Activated CD4-positive, alpha-beta T cell treated with anti-CD3 and anti-CD28 coated beads, Interleukin-2, amount 50 U/mL, for 4 hours (primary cell): ENCODE measurements around the gene KIT.
"Not testable (repeated sequence)": the region's sequence is repeated elsewhere in the genome, so short reads cannot be mapped to it uniquely, and the experiment has no call there.

Experiments used
- DNase-seq, 2 experiments: peaks; one replicate each; pipeline ENCODE4 v3.0.0-alpha.2; 2020

Gene KIT

DNA sequence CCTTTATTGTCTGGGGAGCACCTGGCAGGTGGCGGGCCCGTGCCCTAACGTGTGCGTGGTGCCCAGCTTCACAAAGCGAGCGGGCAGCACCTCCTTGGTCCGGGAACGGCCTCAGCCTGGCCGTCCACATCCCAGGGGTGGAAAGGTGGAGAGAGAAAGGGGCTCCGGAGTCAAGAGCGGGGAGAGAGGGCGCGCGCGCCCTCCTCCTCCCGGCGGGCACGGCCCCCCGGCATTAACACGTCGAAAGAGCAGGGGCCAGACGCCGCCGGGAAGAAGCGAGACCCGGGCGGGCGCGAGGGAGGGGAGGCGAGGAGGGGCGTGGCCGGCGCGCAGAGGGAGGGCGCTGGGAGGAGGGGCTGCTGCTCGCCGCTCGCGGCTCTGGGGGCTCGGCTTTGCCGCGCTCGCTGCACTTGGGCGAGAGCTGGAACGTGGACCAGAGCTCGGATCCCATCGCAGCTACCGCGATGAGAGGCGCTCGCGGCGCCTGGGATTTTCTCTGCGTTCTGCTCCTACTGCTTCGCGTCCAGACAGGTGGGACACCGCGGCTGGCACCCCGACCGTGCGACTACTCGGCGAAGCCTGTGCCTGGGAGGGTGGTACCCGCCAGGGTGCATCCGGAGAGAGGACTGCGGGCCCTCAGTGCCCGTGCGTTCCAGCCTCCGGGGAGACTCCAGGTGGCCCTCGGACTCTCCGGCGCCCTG is at the start of gene KIT:
Gene KIT (plus strand): TSS at position 407 of the 701 bp plus-strand sequence. CDS start 58 bp downstream, at position 465.
- peak in 1 of 2 experiments; percentile 12 for DNase-seq

DNA sequence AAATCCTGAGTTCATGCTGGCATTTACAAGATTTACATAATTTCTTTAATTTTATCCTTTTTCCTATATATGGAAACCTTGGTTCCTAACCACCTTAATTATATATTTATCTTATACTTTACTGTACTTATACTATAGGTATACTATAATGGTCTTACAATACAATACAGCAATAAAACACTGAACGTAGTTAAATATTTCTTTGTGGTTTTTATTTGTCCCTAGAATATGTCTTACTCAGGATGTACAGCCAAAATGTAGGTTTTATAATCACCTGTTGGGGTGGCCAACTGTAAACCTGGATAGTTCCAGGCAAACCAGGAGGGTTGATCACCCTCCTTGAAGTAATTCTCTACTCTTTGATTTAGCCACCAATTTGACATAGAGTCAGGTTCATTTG is 48.4 kb upstream of the KIT start:
- no peak for DNase-seq

DNA sequence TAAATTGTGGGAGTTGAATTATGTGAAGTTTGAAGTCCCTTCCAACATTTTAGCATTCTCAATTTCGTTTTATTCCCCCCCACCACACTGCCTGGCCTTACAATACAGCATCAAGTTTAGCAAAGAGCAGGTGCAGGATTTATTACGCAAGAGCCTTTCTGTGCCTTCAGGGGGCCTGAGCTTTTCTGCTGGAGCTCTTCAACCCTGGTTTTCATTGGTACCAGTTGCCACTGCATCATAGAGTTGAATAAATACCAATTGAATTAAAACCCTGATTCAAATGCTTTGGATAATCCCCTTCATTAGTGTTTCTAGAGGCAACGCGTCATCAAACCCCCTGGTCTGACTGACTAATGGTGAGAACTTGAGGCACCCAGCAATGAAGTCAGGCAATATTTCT is 43.6 kb upstream of the KIT start:
- DNase-seq, result no peak

DNA sequence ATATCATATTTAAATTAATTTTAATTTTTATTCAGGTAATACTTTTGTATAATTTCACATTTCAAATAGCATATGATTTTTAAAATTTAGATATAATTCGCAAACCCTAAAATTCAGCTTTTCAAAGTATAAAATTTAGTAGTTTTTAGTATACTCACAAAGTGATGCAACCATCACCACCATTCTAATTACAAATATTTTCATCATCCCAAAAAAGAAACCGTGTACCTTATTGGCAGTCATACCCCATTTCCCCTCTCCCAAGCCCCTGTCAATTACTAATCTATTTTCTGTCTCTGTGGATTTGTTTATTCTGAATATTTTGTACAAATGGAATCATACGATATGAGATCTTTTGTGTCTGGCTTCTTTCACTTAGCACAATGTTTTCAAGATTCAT is 37.0 kb upstream of the KIT start:
- DNase-seq, result no peak

DNA sequence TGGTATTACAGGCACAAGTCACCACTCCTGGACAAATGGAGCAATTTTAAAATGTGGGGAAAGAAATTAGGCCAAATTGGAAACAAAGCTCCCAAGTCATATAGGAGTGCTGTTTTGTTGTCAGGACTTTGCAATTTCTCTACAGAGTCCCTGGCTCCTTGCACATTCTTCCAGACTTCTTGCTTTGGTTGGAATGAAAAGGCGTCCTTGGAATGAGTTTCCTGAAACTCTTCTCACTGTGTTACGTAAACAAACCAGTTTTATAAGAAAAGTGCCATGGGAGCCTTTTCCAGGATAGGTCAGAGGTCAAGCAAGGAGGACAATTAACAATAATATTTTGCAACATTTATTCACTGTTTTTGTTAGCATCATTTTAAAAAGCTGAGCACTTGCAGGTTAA is 32.4 kb upstream of the KIT start:
- DNase-seq, result no peak

DNA sequence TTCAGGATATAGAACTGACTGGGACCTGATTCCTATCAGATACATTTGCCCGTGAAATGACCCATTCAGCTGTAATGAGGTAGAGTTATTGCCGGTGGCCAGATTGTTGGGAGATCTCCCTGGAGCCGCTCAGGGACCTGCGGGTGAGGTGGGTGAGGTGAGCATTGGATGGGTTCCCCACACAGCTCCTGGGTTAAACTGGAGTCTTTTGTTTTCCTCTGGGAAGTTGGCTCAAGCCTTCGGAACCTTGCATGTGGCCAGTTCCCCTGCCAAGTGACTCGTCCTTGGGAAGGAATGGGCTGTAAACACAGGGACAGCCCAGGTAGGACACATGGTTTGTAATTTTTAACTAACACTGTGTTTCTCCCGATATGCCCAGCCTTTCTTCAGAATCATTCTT is 31.6 kb upstream of the KIT start:
- no peak for DNase-seq

DNA sequence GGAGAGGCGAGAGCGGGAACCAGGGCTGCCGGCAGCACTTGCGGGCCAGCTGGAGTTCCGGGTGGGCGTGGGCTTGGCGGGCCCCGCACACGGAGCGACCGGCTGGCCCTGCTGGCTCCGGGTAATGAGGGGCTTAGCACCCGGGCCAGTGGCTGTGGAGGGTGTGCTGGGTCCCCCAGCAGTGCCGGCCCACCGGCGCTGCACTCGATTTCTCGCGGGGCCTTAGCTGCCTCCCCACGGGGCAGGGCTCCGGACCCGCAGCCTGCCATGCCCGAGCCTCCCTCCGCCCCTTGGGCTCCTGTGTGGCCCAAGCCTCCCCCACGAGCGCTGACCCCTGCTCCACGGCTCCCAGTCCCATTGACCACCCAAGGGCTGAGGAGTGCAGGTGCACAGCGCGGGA is 25.2 kb upstream of the KIT start:
- DNase-seq, result no peak

DNA sequence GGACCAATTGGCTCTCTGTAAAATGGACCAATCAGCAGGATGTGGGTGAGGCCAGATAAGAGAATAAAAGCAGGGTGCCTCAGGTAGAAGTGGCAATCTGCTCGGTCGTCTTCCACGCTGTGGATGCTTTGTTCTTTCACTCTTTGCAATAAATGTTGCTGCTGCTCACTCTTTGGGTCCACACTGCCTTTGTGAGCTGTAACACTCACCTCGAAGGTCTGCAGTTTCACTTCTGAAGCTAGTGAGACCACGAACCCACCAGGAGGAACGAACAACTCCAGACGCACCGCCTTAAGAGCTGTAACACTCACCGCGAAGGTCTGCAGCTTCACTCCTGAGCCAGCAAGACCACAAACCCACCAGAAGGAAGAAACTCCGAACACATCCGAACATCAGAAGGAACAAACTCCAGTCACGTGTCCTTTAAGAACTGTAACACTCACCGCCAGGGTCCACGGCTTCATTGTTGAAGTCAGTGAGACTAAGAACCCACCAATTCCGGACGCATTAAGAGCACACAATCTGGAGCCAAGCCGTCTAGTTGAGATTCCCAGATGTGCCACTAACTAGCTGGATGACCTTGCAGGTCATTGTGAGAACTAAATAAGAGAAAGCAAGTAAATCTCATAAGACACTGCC is 24.5 kb upstream of the KIT start:
- not testable (repeated sequence) for DNase-seq

DNA sequence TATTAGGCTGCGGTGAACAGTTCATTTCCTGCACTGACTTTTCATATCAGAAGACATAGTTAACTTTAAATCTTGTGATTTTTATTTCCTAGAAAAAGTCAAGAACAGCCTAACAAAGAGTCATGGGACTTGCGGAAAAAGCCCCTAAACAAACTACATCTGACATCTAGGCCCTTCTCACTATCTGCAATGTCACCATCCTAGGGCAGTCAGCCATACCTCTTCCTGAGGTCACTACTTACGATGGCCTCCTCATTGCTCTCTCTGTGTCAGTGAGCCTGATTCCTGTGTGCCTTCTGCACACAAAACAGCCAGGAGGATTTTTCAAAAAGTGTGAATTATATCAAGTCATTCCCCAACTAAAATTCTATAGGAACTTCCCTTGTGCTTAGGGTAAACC is 22.4 kb upstream of the KIT start:
- no peak for DNase-seq

DNA sequence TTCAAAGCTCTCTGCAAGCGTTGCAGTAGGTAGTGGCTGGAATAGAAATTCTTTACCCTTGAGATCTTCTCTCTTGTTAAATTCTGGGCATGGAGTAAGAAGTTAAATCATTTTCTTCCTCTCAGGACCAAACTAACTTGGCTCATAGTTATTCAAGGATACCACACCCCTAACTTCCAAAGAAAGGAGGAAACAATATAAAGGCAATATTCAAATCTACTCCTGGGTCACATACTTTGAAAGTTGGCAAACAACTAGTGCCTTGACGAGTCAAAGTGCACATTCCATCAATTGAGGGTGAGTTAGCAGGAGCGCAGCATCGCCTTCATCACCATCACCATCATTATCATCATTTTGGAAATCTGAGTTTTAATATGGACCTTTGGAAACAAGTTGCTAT is 20.4 kb upstream of the KIT start:
- DNase-seq, result no peak

DNA sequence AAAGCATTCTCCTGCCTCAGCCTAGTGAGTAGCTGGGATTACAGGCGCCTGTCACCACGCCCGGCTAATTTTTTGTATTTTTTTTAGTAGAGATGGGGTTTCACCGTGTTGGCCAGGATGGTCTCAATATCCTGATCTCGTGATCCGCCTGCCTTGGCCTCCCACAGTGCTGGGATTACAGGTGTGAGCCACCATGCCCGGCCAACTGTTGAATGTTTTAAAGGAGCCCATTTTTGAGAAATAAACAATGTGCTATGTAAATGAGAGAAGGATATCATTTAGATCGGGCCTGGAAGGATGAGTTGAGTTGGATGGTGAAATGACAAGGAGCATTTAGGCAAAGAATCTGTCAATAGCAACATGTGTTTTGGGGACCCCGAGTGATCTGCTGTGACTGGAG is 16.7 kb upstream of the KIT start:
- not testable (repeated sequence) for DNase-seq

DNA sequence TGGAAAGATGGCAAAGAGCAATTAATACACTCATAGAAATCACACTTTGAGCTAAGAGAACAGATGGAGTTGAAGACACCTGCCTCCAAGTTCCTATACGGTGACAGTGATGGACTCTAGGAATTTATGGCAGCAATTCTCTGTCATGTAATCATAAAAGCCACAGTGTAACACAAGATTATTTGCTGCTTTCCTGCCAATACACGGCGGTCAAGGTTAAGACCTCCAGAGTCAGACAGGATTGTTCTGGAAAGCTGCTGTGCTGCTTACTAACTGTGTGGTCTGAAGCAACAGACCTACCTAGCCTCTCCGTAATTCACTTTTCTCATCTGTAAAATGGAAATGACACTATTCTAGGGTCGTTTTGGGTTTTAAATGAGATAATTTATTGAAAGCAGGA is 14.6 kb upstream of the KIT start:
- no peak for DNase-seq

DNA sequence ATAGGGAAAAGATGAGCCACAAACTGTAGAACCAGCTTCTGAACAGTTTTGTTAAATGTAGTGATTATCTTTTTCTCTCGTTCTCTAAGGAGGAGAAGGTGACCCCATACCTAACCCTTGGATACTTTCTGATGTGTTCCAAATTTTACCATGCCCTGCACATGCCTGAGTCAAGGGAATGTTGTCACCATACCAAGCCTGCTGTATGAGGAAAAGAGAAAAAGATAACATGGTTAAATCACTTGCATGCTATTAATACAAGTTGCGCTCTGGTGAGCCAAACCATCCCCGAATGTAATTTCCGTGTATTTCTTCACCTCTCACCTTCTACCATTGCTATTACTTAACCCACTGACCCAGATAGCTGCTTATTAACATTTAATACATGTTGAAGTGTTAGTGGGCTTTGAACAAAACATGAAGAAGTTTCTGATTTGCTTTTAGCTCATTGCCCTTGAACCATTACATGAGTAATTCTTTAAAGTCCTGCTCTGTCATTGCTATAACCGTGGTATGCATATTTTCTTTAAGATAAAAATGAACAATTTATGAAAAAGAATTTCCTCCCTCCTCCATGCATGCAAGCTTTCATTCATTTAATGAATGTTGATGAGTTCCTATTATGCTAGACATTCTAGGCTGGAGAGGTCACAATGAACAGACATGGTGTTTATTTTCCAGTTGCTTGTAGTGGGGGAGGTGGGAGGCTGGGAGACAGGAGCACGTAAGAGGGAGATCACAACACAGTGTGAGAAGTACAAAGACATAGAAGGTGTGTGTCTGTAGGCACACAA is 13.6 kb upstream of the KIT start:
- DNase-seq, result no peak

DNA sequence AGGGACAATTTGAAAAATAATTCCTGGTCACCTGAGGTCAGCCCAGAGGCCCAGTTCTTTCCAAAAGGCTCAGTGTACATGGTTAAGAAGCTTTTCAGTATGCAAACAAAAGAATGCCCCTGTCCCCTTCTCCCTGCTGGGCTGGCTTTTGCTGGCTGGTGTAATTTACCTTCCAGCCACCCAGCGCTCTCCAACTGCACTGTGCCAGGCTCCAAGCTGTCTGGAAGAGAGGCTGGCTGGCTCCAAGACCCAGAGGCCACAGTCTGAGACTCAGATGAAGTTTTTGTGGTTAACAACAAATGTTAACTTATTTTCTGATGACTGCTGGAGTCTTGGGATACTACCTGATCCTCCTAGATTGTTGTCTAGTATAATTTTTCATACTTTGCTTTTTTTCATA is 11.9 kb upstream of the KIT start:
- no peak for DNase-seq

DNA sequence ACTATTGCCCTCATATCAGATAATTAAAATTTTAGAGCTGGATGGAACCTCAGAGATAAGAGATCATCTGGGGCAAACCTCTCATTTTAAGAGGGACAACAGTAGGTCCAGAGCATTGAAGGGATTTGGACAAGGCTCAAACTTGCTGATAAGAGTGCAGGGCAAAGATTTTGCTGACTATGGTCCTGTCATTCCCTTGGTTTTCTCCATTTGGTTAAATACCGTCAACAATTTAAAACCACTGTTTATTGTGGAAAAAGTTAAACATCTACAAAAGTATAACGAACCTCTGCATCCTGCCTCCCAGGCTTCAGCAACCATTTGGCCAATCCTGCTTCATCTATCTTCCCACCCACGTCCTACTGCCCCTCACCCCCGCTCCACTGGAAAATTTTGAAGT is 10.7 kb upstream of the KIT start:
- DNase-seq, result no peak

DNA sequence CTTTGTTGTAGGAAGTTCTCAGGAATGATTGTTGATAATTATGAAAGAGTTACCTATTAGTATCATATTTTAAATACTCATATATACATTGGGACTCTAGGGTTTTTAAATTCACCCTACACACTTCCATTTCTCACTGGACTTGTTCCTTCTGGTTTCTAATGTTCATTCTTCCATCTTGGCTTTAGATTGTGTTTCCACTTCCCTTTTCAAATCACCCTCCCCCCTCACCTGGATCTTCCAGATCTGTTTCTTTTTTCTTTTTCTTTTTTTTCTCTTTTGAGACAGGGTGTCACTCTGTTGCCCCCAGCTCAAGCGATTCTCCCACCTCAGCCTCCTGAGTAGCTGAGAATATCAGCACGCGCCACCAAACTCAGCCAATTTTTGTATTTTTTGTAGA is 6.7 kb upstream of the KIT start:
- no peak for DNase-seq

DNA sequence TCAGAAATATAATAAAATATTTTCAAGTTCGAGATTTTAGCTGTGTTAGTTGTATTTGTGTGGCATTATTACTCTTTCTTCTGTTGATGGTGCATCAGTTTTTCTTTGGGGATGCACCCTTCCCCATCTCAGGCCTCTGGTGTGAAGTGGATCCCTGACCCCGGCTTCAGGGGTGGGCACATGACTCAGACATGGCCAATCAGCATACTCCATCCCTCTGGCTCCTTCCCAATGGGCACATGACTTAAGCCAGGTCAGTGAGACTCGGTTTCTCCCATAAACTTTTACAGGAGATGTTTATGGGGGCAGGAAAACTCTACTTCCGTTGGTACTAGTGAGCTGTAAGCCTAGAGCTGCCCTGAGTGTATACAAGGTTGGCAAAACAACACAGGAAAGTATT is 3.0 kb upstream of the KIT start:
- DNase-seq, result no peak

DNA sequence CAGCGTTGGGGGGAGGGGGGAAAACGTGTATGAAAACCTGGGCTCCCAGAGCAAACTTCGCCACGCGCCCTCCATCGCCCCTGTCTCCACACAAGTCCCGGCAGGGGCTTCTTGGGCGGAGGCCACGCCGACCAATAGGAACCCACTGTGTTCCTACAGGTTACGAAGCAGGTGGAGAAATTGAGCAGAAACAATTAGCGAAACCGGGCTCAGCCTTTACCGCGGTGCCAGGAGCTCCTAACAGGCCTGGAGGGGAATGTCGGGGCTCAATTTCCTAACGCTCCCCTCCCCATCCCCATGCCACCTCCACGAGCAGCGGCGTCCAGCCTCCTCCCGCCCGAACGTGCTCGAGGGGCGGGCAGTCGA is 589 bp upstream of the KIT start:
- no peak for DNase-seq

DNA sequence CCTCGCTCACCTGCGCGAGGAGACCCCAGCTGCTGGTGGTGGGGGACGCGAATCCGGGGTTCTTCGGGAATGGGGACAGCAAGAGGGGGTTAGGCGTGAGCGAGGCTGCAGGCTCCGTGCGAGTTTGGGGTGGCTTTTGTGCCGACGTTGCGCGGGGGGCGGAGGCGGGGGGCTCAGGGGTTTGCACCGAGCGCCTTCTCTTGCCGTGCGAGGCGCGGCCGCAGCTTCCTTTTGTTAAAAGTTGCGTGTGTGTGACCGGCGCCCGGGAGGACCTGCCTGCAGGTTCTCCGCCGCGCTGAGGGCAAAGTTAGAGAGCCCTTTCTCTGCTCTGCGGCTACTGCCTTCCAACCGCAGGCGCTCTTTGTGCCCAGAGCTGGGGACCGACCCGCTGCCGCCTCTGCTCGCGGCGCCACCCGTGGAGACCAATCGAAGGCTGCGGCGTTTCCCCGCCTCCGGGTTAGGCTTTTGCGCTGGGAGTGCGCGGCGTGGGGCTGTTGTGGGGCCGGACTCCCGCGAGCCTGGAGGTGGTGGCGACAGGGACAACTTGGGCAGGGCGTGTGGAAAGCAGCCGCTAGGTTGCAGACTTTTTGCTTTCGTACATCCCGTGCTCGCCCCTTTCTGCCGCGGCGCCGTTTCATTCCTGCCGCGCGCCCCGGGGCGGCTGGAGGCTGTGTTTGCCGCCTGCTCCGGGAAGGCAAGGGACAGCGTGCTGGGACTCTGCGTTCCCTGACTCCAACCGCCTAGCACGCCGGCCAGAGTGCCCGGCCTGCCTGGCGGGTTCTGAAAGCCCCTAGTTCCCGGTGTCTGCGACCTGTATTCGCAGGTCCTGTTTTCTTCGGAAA is 716 bp downstream of the KIT start:
- DNase-seq, result no peak

DNA sequence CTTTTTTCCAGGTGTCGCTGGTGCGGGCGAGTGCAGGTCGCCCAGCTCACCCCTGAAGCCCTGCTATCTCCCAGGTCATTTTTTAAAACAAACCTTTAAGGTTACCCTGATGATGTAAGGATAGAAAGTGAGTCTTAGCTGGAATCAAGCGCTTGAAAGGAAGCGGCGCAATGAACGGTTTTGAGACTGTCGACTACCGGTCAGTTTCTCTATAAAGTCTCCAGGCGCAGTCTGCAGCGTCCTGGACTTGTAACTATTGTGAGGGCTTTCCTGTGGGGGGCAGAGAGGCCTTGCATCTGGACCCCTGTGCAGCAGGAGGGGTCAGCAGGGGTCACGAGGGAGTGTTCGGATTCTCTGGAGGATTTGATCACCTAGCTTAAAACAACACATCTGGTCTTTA is 1.6 kb downstream of the KIT start:
- no peak for DNase-seq

DNA sequence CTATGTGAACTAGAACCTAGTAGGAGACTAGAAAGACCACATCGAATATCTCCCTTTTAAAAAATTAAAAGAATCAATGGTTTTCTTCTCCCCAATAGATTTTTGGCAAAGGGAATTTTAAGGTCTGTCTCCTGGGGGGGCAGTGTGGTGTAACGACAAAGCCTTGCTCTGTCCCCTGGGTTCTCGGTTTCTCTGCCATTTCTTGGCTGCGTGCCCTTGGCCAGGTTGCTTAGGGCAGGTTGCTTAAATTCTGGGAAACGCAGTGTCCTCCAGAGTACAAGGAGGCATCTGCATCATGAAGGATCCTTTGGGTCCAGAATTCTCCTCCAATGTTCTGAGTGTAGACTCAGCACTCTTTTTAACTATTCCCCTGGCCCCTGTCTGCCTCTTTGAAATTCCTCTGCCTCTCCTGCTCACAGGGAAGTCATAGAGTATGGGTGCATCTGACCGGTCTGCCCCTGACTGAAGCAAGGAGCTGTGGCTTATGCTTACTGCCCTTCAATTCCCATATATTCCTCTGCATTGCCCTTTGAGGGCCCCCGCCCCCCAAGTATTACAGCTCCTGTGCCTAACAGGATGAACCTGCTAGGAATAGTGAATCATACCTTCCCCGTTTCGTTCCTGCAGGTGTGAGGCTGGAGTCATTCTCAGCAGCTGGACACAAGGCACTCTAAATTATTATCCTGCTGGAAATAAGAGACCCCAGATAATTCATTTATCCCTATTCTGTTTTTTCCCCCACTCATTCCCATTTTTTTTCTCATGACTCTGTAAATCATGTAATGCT is 2.2 kb downstream of the KIT start:
- no peak for DNase-seq

DNA sequence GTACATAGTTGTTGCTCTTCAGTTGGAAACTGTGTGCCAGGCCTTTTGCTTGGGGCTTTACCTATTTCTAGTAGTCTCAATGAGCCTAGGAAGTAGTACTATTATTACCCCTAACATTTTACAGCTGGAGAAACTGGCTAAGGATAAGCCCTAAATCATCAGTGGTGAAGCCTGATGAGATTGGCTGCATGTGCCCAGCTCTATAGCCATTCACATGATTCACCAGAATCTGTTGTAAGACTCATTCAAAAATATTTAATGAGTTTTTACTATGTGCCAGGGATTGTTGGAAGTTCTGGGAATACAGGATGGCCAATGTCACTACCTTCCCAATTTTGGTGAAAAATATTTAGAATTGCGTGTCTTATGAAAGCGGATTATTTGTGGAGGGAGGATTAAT is 2.8 kb downstream of the KIT start:
- no peak for DNase-seq

DNA sequence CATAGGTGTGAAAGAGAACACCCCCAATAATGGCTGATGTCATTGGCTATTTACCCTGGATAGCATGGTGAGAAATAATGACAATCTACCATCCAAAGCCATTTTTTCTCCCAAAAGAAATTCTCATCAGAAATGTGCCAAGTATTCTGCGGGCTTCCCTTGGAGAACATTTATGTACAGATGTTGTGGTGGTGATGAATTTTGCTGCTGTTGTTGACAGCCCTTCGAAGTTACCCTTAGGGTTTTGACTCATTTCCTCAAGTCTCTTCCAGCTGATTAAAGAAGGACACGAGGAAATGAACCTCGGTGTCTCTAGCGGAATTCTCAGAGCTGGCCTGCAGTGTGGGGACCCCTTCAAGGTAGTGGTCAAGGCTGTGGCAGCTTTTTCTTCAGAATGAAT is 3.4 kb downstream of the KIT start:
- no peak for DNase-seq
